Islet of Langerhans (tissue), 1 donor: ENCODE results near the gene RHBDD1.
A peak's percentile ranks its signal among the peaks of the same experiment; 100 is the strongest.

Source experiments
- FAIRE-seq: peaks from one replicate; lab custom pipeline; 2011; peaks lifted over from hg19 to GRCh38; lab: Jason Lieb, UNC

Gene RHBDD1

DNA sequence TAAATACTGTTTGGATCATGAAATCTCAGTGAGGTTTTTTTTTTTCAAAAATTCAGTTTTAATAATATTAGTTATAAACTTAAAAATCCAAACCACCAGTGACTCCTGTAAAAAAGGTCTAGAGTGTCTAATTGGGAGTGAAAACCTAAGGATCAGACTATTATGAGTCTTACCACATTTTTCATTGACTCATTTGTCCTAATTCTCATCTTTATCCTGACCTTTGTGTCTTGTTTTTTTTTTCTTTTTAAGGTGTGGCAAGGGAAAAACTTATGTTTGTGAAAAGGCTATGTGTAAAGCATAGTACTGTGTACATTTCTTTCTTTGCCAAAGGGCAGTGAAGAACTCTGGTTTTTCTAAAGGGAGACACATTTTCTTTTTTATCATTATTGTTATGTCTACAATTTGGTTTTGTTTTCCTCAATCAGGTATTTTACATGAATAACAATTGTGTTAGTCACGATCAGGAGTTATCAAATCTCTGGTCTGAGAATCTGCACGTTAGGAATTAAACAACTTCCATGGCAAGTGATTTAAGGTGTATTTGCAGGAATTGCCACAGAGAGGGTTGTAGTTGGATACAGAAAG, 52.6 kb downstream of the RHBDD1 start:
- FAIRE-seq = no peak

DNA sequence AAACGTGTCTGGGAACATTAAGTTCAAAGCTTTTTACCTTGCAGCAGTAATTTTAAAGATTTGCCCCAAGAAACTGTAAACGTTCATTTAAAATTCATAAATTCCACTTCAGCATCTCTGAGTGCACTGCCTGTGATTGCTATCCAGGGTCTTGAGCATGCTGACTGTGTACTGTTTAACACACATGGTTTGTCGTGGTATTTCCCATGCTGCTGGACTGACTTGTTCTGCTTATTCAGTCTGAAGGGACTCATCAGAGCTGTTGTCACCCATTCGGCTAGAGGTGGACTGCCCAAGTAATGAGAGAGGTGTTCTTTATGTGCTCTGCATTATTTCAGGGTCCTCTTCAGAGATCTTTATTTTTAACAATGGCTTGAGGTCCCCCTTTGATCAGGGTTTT, 53.1 kb downstream of the RHBDD1 start:
- no peak for FAIRE-seq

DNA sequence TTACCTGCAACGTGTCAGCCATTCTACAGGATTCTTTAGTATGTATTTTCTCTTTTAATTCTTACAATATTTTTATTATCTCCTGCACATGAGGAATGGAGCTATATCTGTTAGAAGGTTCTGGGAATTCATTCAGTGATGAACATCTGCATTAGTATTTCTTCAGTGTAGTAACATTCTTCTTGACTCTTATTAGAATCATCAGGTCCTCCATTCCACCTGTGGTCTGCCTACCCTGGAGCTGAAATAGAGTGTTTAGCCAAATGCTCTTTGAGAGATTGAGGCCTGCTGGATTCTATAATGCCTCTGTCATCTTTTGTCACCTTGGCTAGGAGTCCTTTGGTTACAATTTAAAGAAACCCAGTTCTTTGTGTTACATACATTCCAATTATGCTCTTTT, 54.4 kb downstream of the RHBDD1 start:
- no peak for FAIRE-seq

DNA sequence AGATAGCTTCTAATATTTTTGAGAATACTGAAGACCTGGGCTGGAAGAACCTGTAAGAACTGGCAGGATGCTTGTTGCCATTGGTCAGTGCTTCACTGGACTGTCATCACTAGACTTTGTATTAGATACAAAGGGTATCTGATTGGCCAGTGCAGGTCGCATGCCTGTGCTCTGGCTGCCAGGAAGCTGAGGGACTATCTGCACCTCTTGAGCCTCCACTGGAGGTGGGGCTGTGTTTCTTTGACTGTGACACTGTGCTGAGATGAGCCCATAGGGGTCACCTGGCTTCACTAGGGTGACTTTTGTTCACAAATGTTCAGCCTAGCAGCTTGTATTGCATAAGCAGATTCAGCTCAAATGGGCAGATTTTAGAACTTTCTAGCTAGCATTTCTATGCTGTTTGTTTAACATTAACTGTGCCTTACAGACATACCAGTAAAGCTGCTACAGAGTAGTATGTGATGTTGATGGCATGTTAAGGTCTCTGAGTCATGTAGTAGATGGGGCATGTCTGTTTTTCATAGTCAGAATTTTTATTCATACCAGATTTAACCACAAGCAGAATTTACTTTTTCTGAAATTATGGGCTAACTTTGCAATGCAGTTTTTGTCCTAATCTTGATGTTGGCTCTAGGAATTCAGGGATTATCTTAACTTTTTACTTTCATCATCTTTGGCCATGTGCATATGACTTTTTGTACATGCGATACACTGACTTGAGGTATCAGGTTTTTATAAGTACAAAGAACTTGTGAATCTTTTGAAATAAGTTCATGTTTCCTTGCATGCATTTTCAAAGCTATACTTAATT, 56.1 kb downstream of the RHBDD1 start:
- FAIRE-seq = no peak

DNA sequence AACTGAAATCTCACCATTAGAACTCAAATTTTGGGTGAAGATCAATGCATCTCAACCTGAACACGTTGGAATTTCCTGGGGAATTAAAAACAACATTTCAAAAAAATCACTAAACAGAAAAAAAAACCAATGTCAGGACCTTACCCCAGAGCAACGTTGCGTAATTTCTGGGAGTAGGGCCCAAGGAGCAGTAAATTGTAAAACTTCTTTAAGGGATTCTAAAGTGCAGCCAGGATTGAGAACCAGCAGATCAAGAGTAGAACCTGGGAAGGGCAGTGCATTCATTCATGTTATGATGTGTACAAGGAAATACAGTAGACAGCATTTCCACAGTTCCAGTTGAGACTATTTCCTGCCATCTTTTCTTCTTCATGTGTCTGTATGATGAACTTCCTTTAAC, 56.9 kb downstream of the RHBDD1 start:
- no peak for FAIRE-seq

DNA sequence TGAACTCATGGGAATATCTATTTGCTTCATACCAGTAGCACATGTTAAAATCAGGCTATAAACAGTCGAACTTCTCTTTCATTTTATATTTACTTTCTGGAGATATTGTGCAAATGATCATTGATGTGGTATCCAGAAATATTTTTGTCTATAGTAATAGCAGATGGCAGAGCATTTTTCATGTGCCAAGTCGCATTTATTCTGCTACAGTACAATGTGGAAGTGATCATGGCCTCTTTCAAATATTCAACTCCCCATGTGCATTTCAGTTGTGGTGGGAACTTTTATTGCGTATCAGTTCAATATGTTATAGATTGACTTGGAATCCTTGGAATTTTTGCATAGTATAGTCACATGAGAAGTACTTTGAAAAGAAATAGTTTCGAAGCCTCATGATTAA, 57.4 kb downstream of the RHBDD1 start:
- no peak for FAIRE-seq

DNA sequence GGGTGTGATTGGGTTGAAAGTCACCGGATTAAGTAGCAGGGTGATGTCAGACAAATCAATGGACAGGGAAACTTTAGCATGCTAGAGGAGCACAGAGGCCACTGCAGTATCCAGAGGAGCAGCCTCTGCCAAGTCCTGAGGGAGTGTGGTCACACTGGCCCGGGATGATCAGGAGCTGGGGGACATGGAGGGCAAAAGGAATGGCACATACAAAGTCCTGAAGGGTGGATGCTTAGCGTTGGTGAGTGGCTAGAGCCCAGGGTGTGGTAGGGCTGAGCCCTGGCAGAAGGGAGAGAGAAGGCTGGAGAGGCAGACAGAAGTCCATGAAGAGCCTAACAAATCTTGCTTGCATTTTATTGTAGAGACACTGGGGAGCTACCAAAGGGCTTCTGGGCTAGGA, 58.9 kb downstream of the RHBDD1 start:
- FAIRE-seq = no peak

DNA sequence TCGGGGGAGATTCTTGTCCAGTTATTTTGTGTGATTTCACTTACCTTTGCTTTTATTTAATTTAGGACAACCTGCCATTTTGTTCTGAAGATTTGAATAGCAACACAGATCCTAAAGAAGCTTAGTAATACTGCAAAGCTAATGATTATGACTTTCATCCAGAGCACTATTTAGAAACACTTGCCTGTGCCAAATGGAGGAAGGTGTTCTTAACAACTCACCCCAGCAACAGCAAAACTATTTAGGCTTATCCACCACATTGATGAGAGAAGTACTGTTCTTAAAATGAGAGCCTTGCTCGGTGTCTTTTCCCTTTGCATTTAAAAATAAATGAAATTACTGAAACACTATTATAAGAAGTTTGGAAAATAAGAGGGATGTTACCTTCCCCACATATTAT, 59.7 kb downstream of the RHBDD1 start:
- no peak for FAIRE-seq

DNA sequence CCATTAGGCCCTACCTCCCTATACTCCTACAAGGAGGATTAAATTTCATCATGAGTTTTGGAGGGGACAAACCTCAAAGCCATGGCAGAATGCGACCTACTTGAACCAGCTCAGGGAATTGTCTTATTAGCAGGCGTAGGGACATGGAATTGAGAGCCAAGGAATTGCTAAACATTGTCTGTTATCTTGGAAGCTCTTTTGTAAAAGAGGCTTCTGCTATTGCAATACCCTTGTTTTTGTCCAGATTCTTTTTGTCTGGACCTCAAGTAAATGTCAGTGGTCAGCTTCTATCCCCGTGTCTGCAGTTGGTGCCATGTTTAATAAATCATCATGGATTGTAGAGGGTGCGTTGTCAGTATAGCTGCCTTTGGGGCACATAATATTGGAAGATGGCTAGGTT, 62.3 kb downstream of the RHBDD1 start:
- no peak for FAIRE-seq

DNA sequence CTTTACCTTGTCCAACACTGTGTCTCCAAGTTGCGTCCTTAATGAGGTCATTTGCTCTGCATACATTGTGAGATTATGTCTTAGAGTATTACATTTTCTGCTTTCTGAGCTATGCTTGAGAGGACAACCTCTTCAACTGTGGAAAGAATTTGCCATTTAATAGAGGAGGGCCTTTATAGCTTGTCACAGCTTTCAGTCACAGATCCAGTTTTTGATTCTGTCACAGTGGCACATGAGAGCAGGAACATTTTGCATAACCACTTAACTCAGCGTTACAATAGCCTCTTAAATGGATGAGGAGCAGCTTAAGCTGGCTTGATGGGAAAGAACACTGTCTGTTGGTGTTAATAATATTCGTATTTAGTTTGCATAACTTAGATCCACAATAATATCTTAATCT, 63.0 kb downstream of the RHBDD1 start:
- no peak for FAIRE-seq

DNA sequence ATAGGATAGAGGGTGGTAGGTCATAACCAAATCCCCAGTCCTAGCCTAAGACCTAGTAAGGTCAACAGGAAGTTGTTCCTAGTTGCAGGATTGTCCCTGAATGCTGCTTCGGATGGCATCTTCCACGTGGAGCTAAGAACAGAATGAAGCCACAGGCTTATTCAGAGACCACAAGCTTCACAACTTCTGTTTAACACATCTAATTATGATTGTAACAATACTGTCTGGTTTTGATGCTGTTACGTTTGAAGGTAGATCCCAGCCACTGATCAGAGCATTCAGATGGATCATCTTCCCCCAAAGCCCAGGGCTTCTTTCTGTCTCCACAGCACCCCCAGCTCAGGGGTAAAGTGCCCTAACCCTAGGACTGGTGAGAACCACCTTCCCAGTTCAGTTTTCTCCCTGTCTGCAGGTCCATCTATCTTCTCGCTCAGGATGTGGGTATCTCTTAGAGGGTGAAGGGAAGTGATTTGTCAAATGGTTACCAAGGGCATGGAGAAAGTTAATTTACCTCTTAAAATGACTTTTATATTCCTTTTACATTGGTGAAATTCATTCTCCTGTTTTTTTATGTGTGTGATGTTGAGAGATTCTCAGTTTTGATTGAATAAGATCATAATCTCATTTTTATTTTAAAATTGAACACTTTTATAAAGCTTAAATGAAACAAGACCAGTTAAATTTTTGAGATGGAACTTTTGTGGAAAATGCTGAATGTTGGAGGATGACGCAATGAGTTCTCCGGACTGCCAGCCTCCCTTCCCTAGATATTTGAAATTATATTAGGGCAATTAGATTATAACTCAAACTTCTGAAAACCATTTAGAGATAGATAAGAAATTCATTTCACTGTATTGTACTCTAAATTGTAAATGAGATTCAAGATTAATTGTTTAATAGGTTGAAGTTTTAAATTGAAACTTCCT, 66.5 kb downstream of the RHBDD1 start:
- no peak for FAIRE-seq

DNA sequence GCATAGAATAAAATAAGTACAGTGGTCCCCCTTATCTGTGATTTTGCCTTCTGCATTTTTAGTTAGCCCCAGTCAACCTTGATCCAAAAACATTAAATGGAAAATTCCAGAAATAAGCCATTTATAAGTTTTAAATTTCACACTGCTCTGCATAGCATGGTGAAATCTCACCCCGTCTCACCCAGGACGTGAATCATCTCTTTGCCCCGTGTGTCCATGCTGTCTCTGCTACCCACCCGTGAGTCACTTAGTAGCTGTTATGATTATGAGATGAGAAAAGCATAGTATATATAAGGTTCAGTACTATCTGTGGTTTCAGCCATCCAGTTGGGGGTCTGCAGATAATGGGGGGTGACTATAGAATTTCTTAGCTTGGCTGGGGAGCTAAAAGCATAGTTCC, 67.3 kb downstream of the RHBDD1 start:
- FAIRE-seq = no peak

DNA sequence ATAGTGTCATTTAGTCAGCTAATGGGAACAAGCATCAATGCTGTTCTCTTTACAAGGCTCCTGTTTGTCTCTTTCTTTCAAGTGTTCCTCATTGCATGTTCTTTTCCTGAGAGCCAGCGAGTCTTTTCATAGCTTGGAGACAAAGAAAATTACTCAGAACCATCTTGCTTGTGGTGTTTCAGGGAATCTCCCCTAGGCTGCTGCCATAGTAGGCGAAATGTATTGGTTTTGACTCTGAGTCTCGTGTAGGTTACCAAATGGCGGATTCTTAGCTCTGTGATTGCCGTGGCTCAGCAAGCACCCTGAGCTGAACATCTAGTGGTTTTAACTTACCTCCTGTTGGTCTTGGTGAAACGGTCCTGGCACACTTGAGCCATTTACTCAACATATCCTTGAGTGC, 68.7 kb downstream of the RHBDD1 start:
- FAIRE-seq = no peak

DNA sequence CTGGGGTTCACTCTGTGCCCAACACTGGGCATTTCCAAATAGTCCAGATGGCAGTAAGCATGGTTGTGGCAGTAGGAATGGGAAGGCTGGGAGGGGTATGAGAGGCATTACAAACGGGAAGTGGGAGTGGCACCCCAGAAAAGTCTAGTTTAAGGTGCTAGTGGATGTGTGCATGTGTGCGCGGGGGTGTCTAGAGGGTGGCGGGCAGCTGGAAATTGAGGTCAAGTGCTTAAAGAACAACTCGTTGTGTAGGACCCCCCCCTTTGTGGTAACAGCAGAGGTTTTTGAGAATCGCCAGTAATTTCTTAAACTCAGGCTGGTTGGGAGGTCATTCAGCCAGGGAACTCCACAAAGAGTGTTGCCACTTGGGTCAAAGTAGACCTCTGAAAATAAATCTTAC, 69.9 kb downstream of the RHBDD1 start:
- FAIRE-seq = no peak

DNA sequence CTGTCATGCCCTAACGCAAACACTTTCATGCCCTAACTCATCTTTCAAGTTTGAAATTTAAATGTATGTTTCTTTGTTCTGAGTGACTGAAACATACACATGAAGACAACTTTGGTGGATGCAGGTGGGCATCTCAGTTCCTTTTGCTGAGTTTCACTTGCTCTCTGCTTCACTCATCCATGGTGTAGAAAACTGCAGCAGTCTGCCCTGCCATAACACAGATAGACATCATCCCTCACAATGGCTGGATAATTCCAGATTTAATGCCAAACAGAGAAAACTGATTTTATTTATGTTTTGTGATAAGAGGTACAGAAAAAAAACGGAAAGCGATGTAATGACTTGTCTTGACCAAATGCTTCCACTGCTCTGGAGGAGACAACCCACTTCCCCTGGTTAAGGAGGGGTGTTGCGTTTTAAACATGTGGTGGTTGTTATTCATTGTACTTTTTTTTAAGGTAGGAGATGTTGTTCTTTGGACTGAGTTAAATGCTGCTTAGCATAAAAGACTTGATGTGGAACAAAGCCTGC, 70.4 kb downstream of the RHBDD1 start:
- FAIRE-seq = no peak

DNA sequence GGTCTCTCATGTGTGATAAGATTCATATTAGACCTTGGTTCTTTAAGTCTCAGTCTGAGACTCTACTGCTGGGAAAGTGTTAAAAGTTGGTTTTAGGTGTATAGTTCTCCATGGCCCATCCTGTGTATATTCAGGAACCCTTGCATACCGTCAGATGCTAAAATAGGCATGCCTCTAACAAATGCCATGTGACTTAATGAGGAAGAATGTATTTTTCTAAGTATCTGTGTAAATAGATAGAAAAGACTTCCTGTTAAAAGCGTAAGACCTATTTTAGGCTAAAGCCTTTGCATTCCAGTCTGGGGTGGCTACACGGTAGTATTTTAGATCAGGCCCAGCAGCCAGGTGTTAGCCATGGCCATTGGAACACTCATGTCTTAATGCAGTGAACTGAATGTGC, 73.3 kb downstream of the RHBDD1 start:
- no peak for FAIRE-seq

DNA sequence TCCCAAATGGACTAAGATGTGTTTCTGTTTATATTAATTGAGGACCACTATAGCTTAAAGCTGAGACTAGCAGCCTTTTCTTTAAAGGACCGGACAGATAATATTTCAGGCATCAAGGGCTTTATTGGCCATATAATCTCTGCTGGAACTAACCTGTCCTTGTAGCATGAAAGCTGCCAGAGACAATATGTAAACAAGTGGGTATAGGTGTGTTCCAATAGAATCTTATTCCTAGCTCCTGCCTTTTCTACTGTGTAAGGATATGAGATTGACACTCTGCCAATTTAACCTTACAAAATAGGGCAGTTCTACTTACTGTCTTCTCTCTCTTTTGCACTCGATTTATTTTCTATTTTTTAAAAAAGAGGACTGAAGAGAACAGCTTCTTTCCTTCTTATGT, 74.0 kb downstream of the RHBDD1 start:
- FAIRE-seq = no peak

DNA sequence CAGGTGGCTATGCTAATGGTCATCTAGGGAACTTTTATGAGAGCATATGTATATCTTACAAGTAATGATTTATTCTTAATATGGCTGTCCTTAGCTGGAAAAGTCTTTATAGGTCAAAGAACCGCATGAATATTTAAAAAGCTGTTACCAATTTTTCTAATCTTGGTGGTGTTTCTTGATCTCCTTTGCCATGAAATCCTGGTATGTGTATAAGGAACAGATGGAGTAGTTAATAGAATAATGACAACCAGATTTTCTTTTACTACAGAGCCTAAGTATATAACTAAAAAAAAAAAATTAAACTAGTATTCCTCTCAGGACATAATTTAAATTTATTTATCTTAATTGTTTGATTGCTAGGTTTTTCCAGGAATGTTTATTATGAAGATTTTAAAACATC, 74.5 kb downstream of the RHBDD1 start:
- FAIRE-seq = peak; percentile 36

DNA sequence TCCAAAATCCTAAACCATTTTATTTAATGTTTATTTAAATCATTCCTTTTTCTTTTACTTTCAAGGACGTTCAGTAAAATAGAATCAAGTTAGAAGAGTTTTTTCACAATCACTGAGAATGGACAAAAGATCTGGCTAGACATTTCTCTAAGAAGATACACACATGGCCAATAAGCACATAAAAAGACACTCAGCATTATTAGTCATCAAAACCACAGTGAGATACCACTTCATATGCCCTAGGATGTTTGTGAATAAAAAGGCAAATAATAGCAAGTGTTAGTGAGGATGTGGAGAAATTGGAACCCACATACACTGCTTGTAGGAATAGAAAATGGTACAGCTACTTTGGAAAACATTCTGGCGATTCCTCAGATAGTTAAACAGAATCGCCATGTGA, 76.1 kb downstream of the RHBDD1 start:
- FAIRE-seq = no peak

DNA sequence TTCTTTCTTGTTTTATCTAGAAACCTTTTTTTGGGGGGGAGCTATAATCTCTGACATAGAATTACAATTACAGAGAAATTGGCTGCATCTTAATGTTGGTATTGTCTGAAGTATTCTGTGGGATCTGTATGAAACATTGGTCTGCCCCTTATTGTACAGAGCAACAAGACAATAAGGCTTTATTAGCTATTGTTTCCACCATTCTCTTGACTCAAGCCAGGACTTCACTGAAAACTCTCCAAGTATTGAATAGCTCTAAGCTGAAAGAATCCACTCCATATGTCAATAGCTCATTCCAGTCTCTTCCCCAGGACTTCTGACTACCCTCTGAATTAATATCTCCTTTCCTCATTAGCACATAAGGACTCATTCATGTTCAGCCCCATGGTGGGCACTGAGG, 77.8 kb downstream of the RHBDD1 start:
- no peak for FAIRE-seq

DNA sequence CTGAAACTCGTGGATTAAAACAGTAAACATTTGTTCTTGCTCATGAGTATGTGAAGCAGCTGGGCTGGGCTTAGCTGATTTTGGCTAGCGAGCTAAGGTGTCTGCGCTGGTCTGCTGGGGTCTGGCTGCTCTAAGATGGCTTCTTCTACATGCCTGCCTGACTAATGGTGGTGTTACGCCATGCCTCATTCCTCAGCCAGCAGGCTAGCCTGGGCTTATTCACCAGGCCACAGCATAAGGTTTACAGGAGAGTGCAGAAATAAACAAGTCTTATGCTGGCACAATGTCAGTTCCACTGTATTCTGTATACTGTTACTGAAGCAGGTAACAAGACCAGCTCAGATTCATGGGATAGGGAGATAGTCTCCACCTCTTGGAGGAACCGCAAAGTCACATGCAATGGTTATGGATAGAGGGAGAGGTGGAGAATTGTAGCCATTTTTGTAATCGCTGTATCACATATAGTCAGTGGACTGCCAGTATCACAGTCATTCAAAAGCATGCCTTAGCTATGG, 80.0 kb downstream of the RHBDD1 start:
- no peak for FAIRE-seq

DNA sequence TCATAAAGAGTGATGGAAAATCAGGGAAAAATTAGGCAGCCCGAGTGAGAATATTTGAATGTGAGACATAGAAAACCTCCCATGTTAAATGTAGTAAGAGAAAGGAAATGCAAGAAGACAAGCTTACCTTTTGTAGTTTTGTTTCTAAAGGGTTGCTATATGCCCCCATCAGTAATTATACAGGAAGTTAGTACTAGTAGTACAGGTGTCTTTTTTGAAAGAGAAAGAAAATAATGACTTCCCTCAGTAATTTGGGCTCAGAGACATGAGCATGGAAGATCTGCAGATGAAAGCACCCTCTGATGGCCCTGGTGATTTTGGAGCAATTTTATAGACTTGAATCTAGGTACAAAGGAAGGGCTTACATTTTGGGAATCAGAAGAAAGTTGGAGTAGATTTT, 80.8 kb downstream of the RHBDD1 start:
- no peak for FAIRE-seq

DNA sequence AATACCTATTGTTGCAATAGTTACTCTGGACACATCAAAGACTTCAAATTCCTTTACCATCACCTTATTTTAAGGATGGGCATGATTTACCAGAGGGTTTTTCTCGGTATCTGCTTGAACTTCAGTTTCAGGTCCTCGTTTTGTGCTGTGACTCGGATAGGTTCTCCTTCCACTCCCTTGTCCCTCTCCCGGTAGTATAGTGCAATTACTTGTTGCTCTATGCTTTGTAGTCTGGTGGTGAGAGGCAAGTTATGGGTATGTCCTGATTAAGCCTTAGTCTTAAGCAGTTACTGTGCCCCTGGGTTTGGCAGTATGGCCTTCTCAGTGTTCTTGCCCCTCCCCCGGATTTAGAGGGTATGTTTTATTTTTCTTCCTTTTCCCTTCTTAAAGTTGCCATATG, 96.6 kb downstream of the RHBDD1 start:
- no peak for FAIRE-seq
